GM12878 (cell line): Measurements from ENCODE around the gene SMIM12. TPM values are rescaled to one million over a fixed set of nuclear protein-coding genes. Genes with fewer than 3 reads are reported as not detected.
"Not testable (repeated sequence)": the region's sequence is repeated elsewhere in the genome, so short reads cannot be mapped to it uniquely, and the experiment has no call there.

Experiments used
- ATAC-seq: fragments of 200-7000 bp; cut with Tn5 transposase; 3 replicates; pipeline ENCODE4 v1.9.1; 2020; ENCODE audit warnings: mild to moderate bottlenecking, moderate library complexity
- BruUV-seq: library from RNA; stranded (reverse); fragments of 400-500 nt; replicated peaks from 2 replicates; lab custom pipeline; 2021; lab: Mats Ljungman, UMichigan
- CTCF ChIA-PET: fragments of 300-600 bp; sonication (Branson Sonifier 250); formaldehyde crosslinking; extraction: SDS; loops from one replicate; lab custom pipeline; 2021; ENCODE audit warnings: inconsistent platforms; lab: Yijun Ruan, JAX
- POLR2A ChIA-PET: fragments of 350-600 bp; formaldehyde crosslinking; extraction: SDS; loops from one replicate; lab custom pipeline; 2021; ENCODE audit warnings: inconsistent platforms; lab: Charles Lee
- RAD21 ChIA-PET: fragments of 300-600 bp; sonication (Branson Sonifier 250); formaldehyde crosslinking; loops from one replicate; lab custom pipeline; 2023; ENCODE audit warnings: antibody characterized with exemption; ENCODE audit not compliant: unreplicated experiment; lab: Charles Lee
- SMC1A ChIA-PET: fragments of 300-600 bp; sonication (Branson Sonifier 250); formaldehyde crosslinking; loops from one replicate; lab custom pipeline; 2023; ENCODE audit not compliant: unreplicated experiment, uncharacterized antibody; lab: Charles Lee
- DNase-seq: peaks from one replicate; pipeline ENCODE4 v3.0.0-alpha.2; 2011; ENCODE audit warnings: low read depth, low spot score
- FAIRE-seq: peaks from 3 replicates; lab custom pipeline; 2011; peaks lifted over from hg19 to GRCh38; lab: Jason Lieb, UNC
- H2AFZ ChIP-seq: 2 replicates; pipeline ENCODE4 v1.6.0; 2011; ENCODE audit warnings: low read depth, low read length, control low read depth; ENCODE audit not compliant: control insufficient read depth
- H3K27ac ChIP-seq: 2 replicates; pipeline ENCODE4 v1.5.1; 2011; ENCODE audit warnings: control low read depth; ENCODE audit not compliant: control insufficient read depth, insufficient read depth
- H3K27me3 ChIP-seq, 2 experiments: replicated peaks in 1 of 2; 2 replicates each; pipeline versions ENCODE4 v1.6.0 to v1.6.1; 2011; ENCODE audit warnings: low read length in 1 of 2; ENCODE audit not compliant: control insufficient read depth in 2 of 2, insufficient read depth in 2 of 2
- H3K36me3 ChIP-seq, 2 experiments: 2 replicates each; pipeline ENCODE4 v1.5.1; 2011; ENCODE audit warnings: low read length in 1 of 2; ENCODE audit not compliant: control insufficient read depth in 2 of 2, insufficient read depth in 2 of 2
- H3K4me1 ChIP-seq: 2 replicates; pipeline ENCODE4 v1.6.1; 2011; ENCODE audit warnings: mild to moderate bottlenecking, low read length, moderate library complexity, mixed read lengths; ENCODE audit not compliant: control insufficient read depth, insufficient read depth
- H3K4me2 ChIP-seq: 2 replicates; pipeline ENCODE4 v1.6.0; 2011; ENCODE audit warnings: control low read depth; ENCODE audit not compliant: control insufficient read depth, insufficient read depth
- H3K4me3 ChIP-seq: fragments of 200-600 bp; sonication (generic); 2 replicates; pipeline ENCODE4 v1.5.1; 2016
- H3K79me2 ChIP-seq: 2 replicates; pipeline ENCODE4 v1.6.0; 2011; ENCODE audit warnings: low read length; ENCODE audit not compliant: control insufficient read depth, insufficient read depth
- H3K9ac ChIP-seq: 2 replicates; pipeline ENCODE4 v1.8.0; 2011; ENCODE audit warnings: low read length, control low read depth, mixed read lengths; ENCODE audit not compliant: control insufficient read depth, insufficient read depth
- H3K9me3 ChIP-seq: replicated peaks from 3 replicates; pipeline ENCODE4 v1.5.1; 2011; ENCODE audit warnings: mild to moderate bottlenecking, low read length; ENCODE audit not compliant: control insufficient read depth, insufficient read depth
- H4K20me1 ChIP-seq: 2 replicates; pipeline ENCODE4 v1.6.0; 2011; ENCODE audit not compliant: control insufficient read depth, insufficient read depth
- CHD2 ChIP-seq: IDR thresholded peaks from 2 replicates; pipeline ENCODE4 v1.6.1; 2011; ENCODE audit warnings: low read depth, low read length, improper control_type of control experiment, borderline replicate concordance
- CREB1 ChIP-seq: IDR thresholded peaks from 2 replicates; pipeline ENCODE4 v1.6.1; 2012; ENCODE audit warnings: low read depth, mild to moderate bottlenecking, inconsistent platforms
- EP300 ChIP-seq, 2 experiments: fragments of 150-350 bp in 1 of 2; IDR thresholded peaks; 2 replicates each; pipeline ENCODE4 v1.6.1; 2011 to 2012; ENCODE audit warnings: low read depth in 2 of 2, low read length in 2 of 2, borderline replicate concordance in 1 of 2, improper control_type of control experiment in 1 of 2, inconsistent platforms in 1 of 2; ENCODE audit not compliant: control insufficient read depth in 1 of 2
- HDGF ChIP-seq: fragments of 450-650 bp; IDR thresholded peaks from 2 replicates; pipeline ENCODE4 v1.6.1; 2016; ENCODE audit warnings: antibody characterized with exemption
- MYC ChIP-seq: IDR thresholded peaks from 2 replicates; pipeline ENCODE4 v1.6.1; 2011; ENCODE audit warnings: mild to moderate bottlenecking, low read length, moderate library complexity, inconsistent platforms; ENCODE audit not compliant: insufficient read depth, insufficient replicate concordance, insufficient read length, severe bottlenecking
- PML ChIP-seq: IDR thresholded peaks from 2 replicates; pipeline ENCODE4 v1.6.1; 2012; ENCODE audit warnings: low read length, inconsistent platforms
- POLR2A ChIP-seq: IDR thresholded peaks from 2 replicates; pipeline ENCODE4 v1.6.1; 2011; ENCODE audit warnings: low read depth, mild to moderate bottlenecking, low read length
- RELA ChIP-seq: fragments of 450-650 bp; IDR thresholded peaks from 2 replicates; pipeline ENCODE4 v1.8.0; 2014; ENCODE audit warnings: borderline replicate concordance; ENCODE audit not compliant: partially characterized antibody
- RFX5 ChIP-seq: IDR thresholded peaks from 2 replicates; pipeline ENCODE4 v1.6.1; 2011; ENCODE audit warnings: low read depth, low read length, improper control_type of control experiment
- USF1 ChIP-seq: IDR thresholded peaks from 2 replicates; pipeline ENCODE4 v1.6.1; 2011; ENCODE audit warnings: borderline replicate concordance, low read depth, mild to moderate bottlenecking, moderate library complexity, mixed read lengths, low read length; ENCODE audit not compliant: insufficient read depth; ENCODE audit errors: extremely low read length
- WRNIP1 ChIP-seq: IDR thresholded peaks from 2 replicates; pipeline ENCODE4 v1.6.1; 2011; ENCODE audit warnings: low read depth, low read length, improper control_type of control experiment, borderline replicate concordance
- WGBS: methylation state at CpG from one replicate; pipeline ENCODE4 v1.1.6; 2016; ENCODE audit warnings: low lambda C conversion rate; ENCODE audit not compliant: insufficient replicate concordance, insufficient coverage; ENCODE audit errors: missing lambda C conversion rate; 5-methylcytosine and 5-hydroxymethylcytosine counted together
- in situ Hi-C: fragments of 300-500 bp; cut with MboI; formaldehyde crosslinking; loops from 9 replicates; pipeline ENCODE4 v1.14.3; 2018; ENCODE audit warnings: mixed read lengths
- intact Hi-C: fragments of 100-400 bp; cut with micrococcal nuclease; formaldehyde crosslinking; loops from one replicate; pipeline ENCODE4 v1.14.2; 2022; ENCODE audit not compliant: unreplicated experiment
- polyA plus RNA-seq, 11 experiments: library from polyadenylated mRNA; depleted of rRNA in 4 of 11; unstranded in 6 of 11; stranded (reverse) in 5 of 11; fragments of >200 nt; fragmentation: Nextera tagmentation in 4 of 11; fragmentation: Illumina TruSeq in 1 of 11; extraction: Ambion mirVana in 4 of 11; extraction: Trizol in 1 of 11; gene quantifications; 1 replicate in 1 of 11; 2 replicates in 10 of 11; pipeline versions ENCODE4 v1.2.1 to v1.2.3, GENCODE V29; 2011 to 2016; ENCODE audit warnings: inconsistent platforms in 2 of 11, missing spikeins in 2 of 11, low read depth in 1 of 11
- total RNA-seq, 4 experiments: library from RNA; depleted of rRNA in 3 of 4; stranded (reverse); fragments of >200 nt in 3 of 4; fragmentation: Illumina TruSeq in 1 of 4; extraction: Trizol in 1 of 4; gene quantifications; 2 replicates each; pipeline versions ENCODE4 v1.2.1 to v1.2.3, GENCODE V29; 2013 to 2021
- TF ChIP-seq, protein P1 (sequence below): IDR thresholded peaks from 2 replicates; pipeline ENCODE4 v1.6.1; 2012; ENCODE audit warnings: low read depth, low read length, improper control_type of control experiment

Gene SMIM12
- total and polyA plus RNA-seq, 10 of the 15 experiments (the other 5 are each of a cell fraction or from before 2014, with no cell fraction given) = 26.1 to 81.5 (median 44.1) TPM

DNA sequence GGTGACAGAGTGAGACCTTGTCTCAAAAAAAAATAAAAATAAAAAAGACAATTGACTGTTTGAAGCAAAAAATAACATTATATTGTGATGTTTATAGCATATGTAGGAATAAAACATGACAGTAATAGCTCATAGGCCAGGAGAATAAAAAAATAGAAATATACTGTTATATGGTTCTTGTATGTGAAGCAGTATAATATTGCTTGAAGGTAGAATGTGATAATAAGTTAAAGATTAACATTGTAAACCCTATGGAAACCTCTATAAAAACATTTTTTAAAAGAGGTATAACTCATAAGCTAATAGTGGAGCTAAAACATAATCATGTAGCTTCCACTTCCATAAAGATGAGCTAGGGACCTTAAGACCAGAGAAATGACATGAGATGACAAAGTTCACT, 43.2 kb downstream of the SMIM12 start (continued):
- TF ChIP-seq, protein P1, sequence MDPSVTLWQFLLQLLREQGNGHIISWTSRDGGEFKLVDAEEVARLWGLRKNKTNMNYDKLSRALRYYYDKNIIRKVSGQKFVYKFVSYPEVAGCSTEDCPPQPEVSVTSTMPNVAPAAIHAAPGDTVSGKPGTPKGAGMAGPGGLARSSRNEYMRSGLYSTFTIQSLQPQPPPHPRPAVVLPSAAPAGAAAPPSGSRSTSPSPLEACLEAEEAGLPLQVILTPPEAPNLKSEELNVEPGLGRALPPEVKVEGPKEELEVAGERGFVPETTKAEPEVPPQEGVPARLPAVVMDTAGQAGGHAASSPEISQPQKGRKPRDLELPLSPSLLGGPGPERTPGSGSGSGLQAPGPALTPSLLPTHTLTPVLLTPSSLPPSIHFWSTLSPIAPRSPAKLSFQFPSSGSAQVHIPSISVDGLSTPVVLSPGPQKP = no peak

DNA sequence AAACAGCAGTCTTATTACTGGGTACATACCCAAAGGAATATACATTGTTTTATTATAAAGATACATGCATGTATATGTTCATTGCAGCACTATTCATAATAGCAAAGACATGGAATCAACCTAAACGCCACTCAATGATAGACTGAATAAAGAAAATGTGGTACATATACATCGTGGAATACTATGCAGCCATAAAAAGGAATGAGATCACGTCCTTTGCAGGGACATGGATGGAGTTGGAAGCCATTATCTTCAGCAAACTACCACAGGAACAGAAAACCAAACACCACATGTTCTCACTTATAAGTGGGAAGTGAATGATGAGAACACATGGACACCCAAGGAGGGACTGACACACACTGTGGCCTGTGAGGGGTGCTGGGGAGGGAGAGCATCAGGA, 48.8 kb downstream of the SMIM12 start:
- RAD21 ChIA-PET, H3K27me3 ChIP-seq, H4K20me1 ChIP-seq, H3K36me3 ChIP-seq, H3K4me2 ChIP-seq, POLR2A ChIA-PET, H2AFZ ChIP-seq, H3K79me2 ChIP-seq, H3K9ac ChIP-seq, DNase-seq, BruUV-seq, ATAC-seq, FAIRE-seq, H3K4me1 ChIP-seq, in situ Hi-C loops, H3K27ac ChIP-seq, H3K4me3 ChIP-seq, SMC1A ChIA-PET, H3K9me3 ChIP-seq, intact Hi-C loops: not testable (repeated sequence)
- CTCF ChIA-PET = interaction anchor here (0.6 to 0.9 kb wide), 2 partner anchors 42 to 1497 kb away, joined by 3 read pairs; no protein-coding TSS in a partner anchor
- WGBS = 38% methylated on average over 3 of the region's 3 CpGs

DNA sequence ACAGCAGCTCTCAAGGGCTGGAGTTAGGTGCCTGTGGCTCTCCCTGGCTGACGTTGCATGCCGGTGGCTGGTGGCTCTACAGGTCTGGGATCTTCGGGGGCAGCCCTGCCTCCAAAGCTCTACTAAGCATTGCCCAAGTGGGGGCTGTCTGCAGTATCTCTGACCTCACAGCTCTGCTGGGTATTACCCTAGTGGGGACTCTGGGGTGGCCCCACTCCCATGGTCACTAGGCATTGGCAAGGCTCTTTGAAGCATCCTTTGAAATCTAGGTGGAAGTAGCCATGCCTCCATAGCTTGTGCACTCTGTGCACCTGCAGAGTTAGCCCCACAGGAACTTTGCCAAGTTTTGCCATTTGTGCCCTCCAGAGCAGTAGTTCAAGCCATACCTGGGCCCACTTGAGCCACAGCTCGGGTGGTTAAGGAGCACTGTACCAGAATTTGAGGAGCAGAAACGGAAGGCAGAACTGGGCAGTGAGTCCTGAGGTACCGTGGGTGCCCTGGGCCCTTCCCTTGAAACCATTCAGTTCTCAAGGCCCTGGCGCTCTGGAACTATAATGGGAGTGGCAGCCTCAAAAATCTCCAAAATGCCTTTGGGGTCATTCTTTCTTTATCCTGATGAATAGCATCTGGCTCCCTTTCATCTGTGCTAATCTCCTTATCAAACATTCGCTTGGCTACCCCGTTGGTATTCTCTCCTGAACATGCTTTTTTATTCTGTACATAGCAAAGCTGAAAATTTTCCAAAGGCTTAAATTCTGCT, 51.3 kb downstream of the SMIM12 start:
- Histone ChIP-seq H3K27me3 (no peaks in the 10 kb centered on the region), H3K9ac (no peak overlapping the region), H4K20me1 (no peaks in the 10 kb centered on the region), H3K36me3 (no peaks in the 10 kb centered on the region), H3K27ac (no peak overlapping the region), H2AFZ (no peak overlapping the region), H3K79me2 (no peaks in the 10 kb centered on the region), H3K9me3 (no peaks in the 10 kb centered on the region), H3K4me2 (no peak overlapping the region), H3K4me1 (no peaks in the 10 kb centered on the region), H3K4me3 (no peak overlapping the region)
- in situ Hi-C loops (no loop called here), intact Hi-C loops (no loop called here)
- ChIA-PET CTCF (no interaction called here), RAD21 (no interaction called here), POLR2A (no interaction called here), SMC1A (no interaction called here)
- WGBS = 48% methylated on average over 9 of the region's 9 CpGs
- no TSS peak for BruUV-seq
- no peak for ATAC-seq
- no peak for DNase-seq
- no peak for FAIRE-seq
- TF ChIP-seq CHD2 = no peak
- TF ChIP-seq PML = no peak
- TF ChIP-seq RELA = no peak
- TF ChIP-seq EP300 (IDR thresholded peaks at IDR 0.05; ENCODE audit: borderline replicate concordance in 1 of 2, control insufficient read depth in 1 of 2, low read depth in 2 of 2, low read length in 2 of 2) = no peak
- TF ChIP-seq MYC = no peak
- no peak for TF ChIP-seq CREB1
- TF ChIP-seq WRNIP1 = no peak
- TF ChIP-seq RFX5 = no peak
- TF ChIP-seq HDGF = no peak
- TF ChIP-seq USF1 = no peak
- TF ChIP-seq POLR2A = no peak
